PC-9 (cell line): ENCODE data around the gene OTULIN.

Source experiments
- EZH2 ChIP-seq: fragments of 200-600 bp; sonication (generic); IDR thresholded peaks from 2 replicates; pipeline ENCODE4 v1.8.0; 2017; ENCODE audit warnings: antibody characterized with exemption, low read depth
- TF ChIP-seq, protein P1 (sequence below): fragments of 200-600 bp; sonication (generic); conservative IDR thresholded peaks from 2 replicates; pipeline ENCODE4 v1.6.1; 2017; ENCODE audit warnings: mixed run types, antibody characterized with exemption, mild to moderate bottlenecking, moderate library complexity

DNA sequence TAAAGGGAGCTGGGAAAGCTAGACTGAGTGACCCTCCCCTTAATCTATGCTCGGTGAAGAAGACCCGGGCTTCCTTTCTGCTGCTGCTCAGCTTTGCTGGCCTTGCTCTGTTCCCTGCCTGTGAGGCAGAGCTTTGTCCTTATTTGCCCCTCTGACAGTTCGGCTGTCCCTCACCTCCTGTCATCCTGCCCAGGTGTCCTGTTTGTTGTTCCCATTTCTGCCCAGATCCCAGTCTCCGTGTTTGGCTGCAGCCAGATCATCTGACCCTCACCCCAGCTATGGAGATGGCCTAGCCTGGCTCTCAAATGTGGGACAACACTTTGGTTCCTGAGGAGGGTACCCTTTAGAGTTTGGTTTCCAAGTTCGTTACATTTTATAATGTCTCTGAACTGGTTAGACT is 20.2 kb downstream of the OTULIN start:
- TF ChIP-seq, protein P1, sequence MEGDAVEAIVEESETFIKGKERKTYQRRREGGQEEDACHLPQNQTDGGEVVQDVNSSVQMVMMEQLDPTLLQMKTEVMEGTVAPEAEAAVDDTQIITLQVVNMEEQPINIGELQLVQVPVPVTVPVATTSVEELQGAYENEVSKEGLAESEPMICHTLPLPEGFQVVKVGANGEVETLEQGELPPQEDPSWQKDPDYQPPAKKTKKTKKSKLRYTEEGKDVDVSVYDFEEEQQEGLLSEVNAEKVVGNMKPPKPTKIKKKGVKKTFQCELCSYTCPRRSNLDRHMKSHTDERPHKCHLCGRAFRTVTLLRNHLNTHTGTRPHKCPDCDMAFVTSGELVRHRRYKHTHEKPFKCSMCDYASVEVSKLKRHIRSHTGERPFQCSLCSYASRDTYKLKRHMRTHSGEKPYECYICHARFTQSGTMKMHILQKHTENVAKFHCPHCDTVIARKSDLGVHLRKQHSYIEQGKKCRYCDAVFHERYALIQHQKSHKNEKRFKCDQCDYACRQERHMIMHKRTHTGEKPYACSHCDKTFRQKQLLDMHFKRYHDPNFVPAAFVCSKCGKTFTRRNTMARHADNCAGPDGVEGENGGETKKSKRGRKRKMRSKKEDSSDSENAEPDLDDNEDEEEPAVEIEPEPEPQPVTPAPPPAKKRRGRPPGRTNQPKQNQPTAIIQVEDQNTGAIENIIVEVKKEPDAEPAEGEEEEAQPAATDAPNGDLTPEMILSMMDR, result no peak
- TF ChIP-seq EZH2, result no peak
